HepG2 (cell line): Measurements from ENCODE around the gene OR1G1. TPM values are rescaled to one million over a fixed set of nuclear protein-coding genes. Genes with fewer than 3 reads are reported as not detected.

Experiments used
- ATAC-seq: fragments of 200-7000 bp; cut with Tn5 transposase; 3 replicates; pipeline ENCODE4 v1.9.1; 2020; ENCODE audit warnings: mild to moderate bottlenecking, moderate library complexity
- BruUV-seq: library from RNA; stranded (reverse); fragments of 400-500 nt; replicated peaks from 2 replicates; lab custom pipeline; 2021; lab: Mats Ljungman, UMichigan
- CTCF ChIA-PET: fragments of 300-600 bp; formaldehyde crosslinking; extraction: SDS; loops from one replicate; lab custom pipeline; 2021; ENCODE audit warnings: low total read pairs, inconsistent platforms, low intra/inter-chr PET ratio; lab: Yijun Ruan, JAX
- POLR2A ChIA-PET: fragments of 350-600 bp; sonication (Branson Sonifier 250); formaldehyde crosslinking; loops from one replicate; lab custom pipeline; 2020; ENCODE audit warnings: antibody characterized with exemption, inconsistent platforms; lab: Yijun Ruan, JAX
- DNase-seq: peaks from one replicate; pipeline ENCODE4 v3.0.0-alpha.2; 2015; ENCODE audit warnings: low spot score
- FAIRE-seq: peaks from 3 replicates; lab custom pipeline; 2011; peaks lifted over from hg19 to GRCh38; lab: Jason Lieb, UNC
- H2AFZ ChIP-seq: one replicate; pipeline ENCODE4 v1.6.1; 2011; ENCODE audit warnings: low read length, inconsistent platforms
- H3K27ac ChIP-seq: fragments of 300-600 bp; 3 replicates; pipeline ENCODE4 v1.8.0; 2011; ENCODE audit warnings: mixed run types, mild to moderate bottlenecking, mixed read lengths, low read length, inconsistent platforms; ENCODE audit not compliant: insufficient read depth; ENCODE audit errors: extremely low read length
- H3K27me3 ChIP-seq, 2 experiments: fragments of 200-600 bp in 1 of 2; 2 replicates in 1 of 2; 3 replicates in 1 of 2; pipeline versions ENCODE4 v1.6.0 to v1.8.0; 2011; ENCODE audit warnings: low read length in 2 of 2, mild to moderate bottlenecking in 2 of 2, moderate library complexity in 2 of 2, inconsistent platforms in 1 of 2; ENCODE audit not compliant: insufficient read depth in 2 of 2, control insufficient read depth in 1 of 2
- H3K36me3 ChIP-seq, 2 experiments: fragments of 200-600 bp in 1 of 2; replicated peaks in 1 of 2; 2 replicates in 1 of 2; 3 replicates in 1 of 2; pipeline versions ENCODE4 v1.5.1 to v1.8.0; 2011; ENCODE audit warnings: low read length in 2 of 2, inconsistent platforms in 1 of 2; ENCODE audit not compliant: insufficient read depth in 2 of 2, control insufficient read depth in 1 of 2
- H3K4me1 ChIP-seq: 2 replicates; pipeline ENCODE4 v1.5.1; 2012; ENCODE audit warnings: low read length, inconsistent platforms; ENCODE audit not compliant: insufficient read depth
- H3K4me2 ChIP-seq: 2 replicates; pipeline ENCODE4 v1.6.0; 2011; ENCODE audit warnings: low read depth, low read length, inconsistent platforms
- H3K4me3 ChIP-seq, 3 experiments: fragments of 200-600 bp in 1 of 3; sonication (generic), shearing (Covaris generic) in 1 of 3; replicated peaks in 1 of 3; 2 replicates each; pipeline ENCODE4 v1.5.1; 2011 to 2016; ENCODE audit warnings: low read length in 3 of 3, inconsistent platforms in 2 of 3, low read depth in 2 of 3, mild to moderate bottlenecking in 2 of 3, control low read depth in 1 of 3, mixed read lengths in 1 of 3; ENCODE audit not compliant: insufficient read depth in 1 of 3
- H3K79me2 ChIP-seq: one replicate; pipeline ENCODE4 v1.6.1; 2011; ENCODE audit warnings: low read length, inconsistent platforms; ENCODE audit not compliant: insufficient read depth
- H3K9ac ChIP-seq: 2 replicates; pipeline ENCODE4 v1.6.0; 2011; ENCODE audit warnings: mild to moderate bottlenecking, low read depth, low read length, inconsistent platforms; ENCODE audit not compliant: insufficient read depth
- H3K9me3 ChIP-seq: 2 replicates; pipeline ENCODE4 v1.5.1; 2012; ENCODE audit warnings: mild to moderate bottlenecking, low read length
- H4K20me1 ChIP-seq: 2 replicates; pipeline ENCODE4 v1.6.0; 2011; ENCODE audit warnings: inconsistent platforms, mild to moderate bottlenecking, low read length, moderate library complexity; ENCODE audit not compliant: insufficient read depth
- ATF7-NPFF ChIP-seq: sonication (generic); formaldehyde crosslinking; IDR thresholded peaks from 2 replicates; pipeline ENCODE4 v1.8.1; 2023; ENCODE audit warnings: mild to moderate bottlenecking, low read depth, missing genetic modification reagents, moderate library complexity
- FOSL2 ChIP-seq: sonication (generic); formaldehyde crosslinking; IDR thresholded peaks from 2 replicates; pipeline ENCODE4 v1.4.0; 2020; ENCODE audit warnings: missing genetic modification reagents
- HMG20B ChIP-seq: conservative IDR thresholded peaks from 2 replicates; pipeline ENCODE4 v1.6.1; 2016; ENCODE audit warnings: missing genetic modification reagents, missing compliant biosample characterization
- HNF4G ChIP-seq, 2 experiments: sonication (generic) in 1 of 2; formaldehyde crosslinking in 1 of 2; IDR thresholded peaks; 2 replicates each; pipeline versions ENCODE4 v1.4.0 to v1.6.1; 2011 to 2020; ENCODE audit warnings: borderline replicate concordance in 2 of 2, low read depth in 2 of 2, mild to moderate bottlenecking in 2 of 2, low read length in 1 of 2, missing genetic modification reagents in 1 of 2, moderate library complexity in 1 of 2
- HNRNPH1 ChIP-seq: fragments of 200-400 bp; formaldehyde crosslinking; optimal IDR thresholded peaks from 2 replicates; pipeline ENCODE3; 2017; ENCODE audit warnings: mild to moderate bottlenecking, low read depth, low read length
- JUND ChIP-seq: sonication (generic); formaldehyde crosslinking; IDR thresholded peaks from 2 replicates; pipeline ENCODE4 v1.8.0; 2022; ENCODE audit warnings: mild to moderate bottlenecking, missing genetic modification reagents
- KMT2A ChIP-seq: sonication (generic); formaldehyde crosslinking; IDR thresholded peaks from 2 replicates; pipeline ENCODE4 v1.4.0; 2020; ENCODE audit warnings: missing genetic modification reagents
- MIER3 ChIP-seq: IDR thresholded peaks from 2 replicates; pipeline ENCODE4 v1.6.1; 2016; ENCODE audit warnings: missing compliant biosample characterization, borderline replicate concordance
- PRPF4 ChIP-seq: fragments of 200-400 bp; formaldehyde crosslinking; IDR thresholded peaks from 2 replicates; pipeline ENCODE4 v1.6.1; 2016; ENCODE audit warnings: low read length, low read depth; ENCODE audit not compliant: poor library complexity, severe bottlenecking
- YY1 ChIP-seq: IDR thresholded peaks from 2 replicates; pipeline ENCODE4 v1.6.1; 2011; ENCODE audit warnings: low read length, low read depth, moderate library complexity, mild to moderate bottlenecking; ENCODE audit not compliant: insufficient read depth, insufficient replicate concordance
- ZFY ChIP-seq: sonication (generic); formaldehyde crosslinking; IDR thresholded peaks from 2 replicates; pipeline ENCODE4 v1.4.0; 2020; ENCODE audit warnings: missing genetic modification reagents
- ZNF143 ChIP-seq: sonication (generic); formaldehyde crosslinking; IDR thresholded peaks from 2 replicates; pipeline ENCODE4 v1.4.0; 2020; ENCODE audit warnings: missing genetic modification reagents
- ZNF263 ChIP-seq: sonication (generic); formaldehyde crosslinking; IDR thresholded peaks from 2 replicates; pipeline ENCODE4 v1.4.0; 2020; ENCODE audit warnings: missing genetic modification reagents
- ZNF34 ChIP-seq: sonication (generic); formaldehyde crosslinking; IDR thresholded peaks from 2 replicates; pipeline ENCODE4 v1.4.0; 2020; ENCODE audit warnings: mild to moderate bottlenecking, missing genetic modification reagents, borderline replicate concordance
- ZNF563 ChIP-seq: sonication (generic); formaldehyde crosslinking; IDR thresholded peaks from 2 replicates; pipeline ENCODE4 v1.8.0; 2022; ENCODE audit warnings: mild to moderate bottlenecking, moderate library complexity, missing genetic modification reagents
- ZNF746 ChIP-seq: sonication (generic); formaldehyde crosslinking; IDR thresholded peaks from 2 replicates; pipeline ENCODE4 v1.8.0; 2022; ENCODE audit warnings: mild to moderate bottlenecking, missing genetic modification reagents
- ZNF878 ChIP-seq: sonication (generic); formaldehyde crosslinking; IDR thresholded peaks from 2 replicates; pipeline ENCODE4 v1.8.1; 2023; ENCODE audit warnings: mild to moderate bottlenecking, missing genetic modification reagents, moderate library complexity
- ZSCAN25 ChIP-seq: sonication (generic); formaldehyde crosslinking; IDR thresholded peaks from 2 replicates; pipeline ENCODE4 v1.8.0; 2022; ENCODE audit warnings: mild to moderate bottlenecking, missing genetic modification reagents
- WGBS: methylation state at CpG from one replicate; pipeline ENCODE4 v1.1.6; 2017; ENCODE audit warnings: low lambda C conversion rate; 5-methylcytosine and 5-hydroxymethylcytosine counted together
- in situ Hi-C: cut with HindIII; loops from 2 replicates; pipeline ENCODE4 v1.10.0; 2017; ENCODE audit warnings: low pct_unique_long_range_greater_than_20kb; ENCODE audit not compliant: extremely low pct_ligation_motif_present
- intact Hi-C: fragments of 100-400 bp; cut with micrococcal nuclease; formaldehyde crosslinking; loops from one replicate; pipeline ENCODE4 v1.10.0; 2022; ENCODE audit not compliant: unreplicated experiment
- polyA plus RNA-seq, 8 experiments: library from polyadenylated mRNA; depleted of rRNA in 3 of 8; stranded (reverse) in 7 of 8; unstranded in 1 of 8; fragments of >200 nt; fragmentation: Illumina TruSeq in 4 of 8; extraction: Trizol in 4 of 8; gene quantifications; 2 replicates each; pipeline versions ENCODE4 v1.2.1 to v1.2.3, GENCODE V29; 2011 to 2016; ENCODE audit warnings: low read depth in 4 of 8, missing spikeins in 1 of 8, mixed read lengths in 1 of 8; ENCODE audit not compliant: insufficient read depth in 1 of 8
- total RNA-seq, 5 experiments: library from RNA; depleted of rRNA; stranded (reverse); fragments of >200 nt; fragmentation: Illumina TruSeq; extraction: Trizol; gene quantifications; 2 replicates each; pipeline ENCODE4 v1.2.3, GENCODE V29; 2016; ENCODE audit warnings: low read depth in 1 of 5
- TF ChIP-seq, protein P1 (sequence below): sonication (generic); formaldehyde crosslinking; IDR thresholded peaks from 2 replicates; pipeline ENCODE4 v1.4.0; 2020; ENCODE audit warnings: missing genetic modification reagents

Gene OR1G1
- total and polyA plus RNA-seq, 2 of the 13 experiments (the other 11 are each of a cell fraction or from before 2014, with no cell fraction given), result not detected

DNA sequence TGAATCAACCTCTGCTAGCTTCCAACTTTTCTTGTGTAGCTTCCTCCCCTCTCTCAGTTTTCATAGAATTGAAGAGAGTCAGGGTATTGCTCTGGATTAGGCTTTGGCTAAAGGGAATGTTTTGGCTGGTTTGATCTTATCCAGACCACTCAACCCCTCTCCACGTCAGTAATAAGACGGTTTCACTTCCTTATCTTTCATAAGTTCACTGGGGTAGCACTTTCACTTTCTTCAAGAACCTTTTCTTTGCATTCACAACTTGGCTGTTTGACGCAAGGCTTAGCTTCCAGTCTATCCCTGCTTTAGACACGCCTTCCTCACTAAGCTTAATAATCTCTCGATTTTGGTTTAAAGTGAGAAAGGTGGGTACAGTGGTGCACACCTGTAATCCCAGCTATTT is 40.2 kb upstream of the OR1G1 start:
- Histone ChIP-seq H4K20me1 (no peaks in the 10 kb centered on the region), H3K36me3 (no peaks in the 10 kb centered on the region), H3K4me1 (no peaks in the 10 kb centered on the region), H3K4me2 (no peak overlapping the region), H3K9me3 (no peaks in the 10 kb centered on the region), H2AFZ (no peak overlapping the region), H3K27ac (no peak overlapping the region), H3K9ac (no peak overlapping the region), H3K27me3 (peaks cover 0 to 6% of the 10 kb centered on the region in 2 experiments; a peak in 1 of 5 replicates), H3K4me3 (no peak overlapping the region), H3K79me2 (no peaks in the 10 kb centered on the region)
- TF ChIP-seq ZFY (CRISPR knock-in tag) (no peak), HNRNPH1 (no peak), KMT2A (CRISPR knock-in tag) (no peak), ZNF746 (CRISPR knock-in tag) (no peak), YY1 (no peak), PRPF4 (no peak), ZNF34 (no peak)
- TF ChIP-seq, protein P1, sequence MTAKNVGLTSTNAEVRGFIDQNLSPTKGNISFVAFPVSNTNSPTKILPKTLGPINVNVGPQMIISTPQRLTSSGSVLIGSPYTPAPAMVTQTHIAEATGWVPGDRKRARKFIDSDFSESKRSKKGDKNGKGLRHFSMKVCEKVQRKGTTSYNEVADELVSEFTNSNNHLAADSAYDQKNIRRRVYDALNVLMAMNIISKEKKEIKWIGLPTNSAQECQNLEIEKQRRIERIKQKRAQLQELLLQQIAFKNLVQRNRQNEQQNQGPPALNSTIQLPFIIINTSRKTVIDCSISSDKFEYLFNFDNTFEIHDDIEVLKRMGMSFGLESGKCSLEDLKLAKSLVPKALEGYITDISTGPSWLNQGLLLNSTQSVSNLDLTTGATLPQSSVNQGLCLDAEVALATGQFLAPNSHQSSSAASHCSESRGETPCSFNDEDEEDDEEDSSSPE (CRISPR knock-in tag), result no peak
- FAIRE-seq (no peak), DNase-seq (no peak), ATAC-seq (no peak)
- BruUV-seq, result no TSS peak
- intact Hi-C loops (no loop called here), in situ Hi-C loops (no loop called here)
- WGBS, result 16% methylated on average over 5 of the region's 5 CpGs
- CTCF ChIA-PET, result no interaction called here
- POLR2A ChIA-PET, result no interaction called here

DNA sequence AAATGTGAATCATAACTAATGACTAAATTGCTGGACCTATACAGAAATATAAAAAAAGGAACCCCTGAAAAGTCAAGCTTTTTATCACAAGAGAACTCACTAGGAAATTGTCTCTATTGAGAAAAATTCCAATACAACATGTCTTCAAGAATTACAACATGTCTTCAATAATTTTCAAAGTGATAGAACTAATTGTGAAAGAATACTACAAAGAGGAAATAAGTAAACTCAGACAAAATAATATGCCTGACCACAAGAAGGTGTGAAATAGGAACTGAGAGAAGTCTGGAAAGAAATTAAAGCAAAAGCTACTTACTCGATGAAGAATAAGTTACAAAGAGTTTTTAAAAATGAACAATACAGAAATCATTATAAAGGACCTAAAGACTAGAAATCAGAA is 29.9 kb upstream of the OR1G1 start:
- in situ Hi-C loops, result no loop called here
- Histone ChIP-seq H3K9ac (no peak overlapping the region), H3K9me3 (no peaks in the 10 kb centered on the region), H3K27me3 (peaks cover 0 to 16% of the 10 kb centered on the region in 2 experiments; a peak in 2 of 5 replicates), H3K36me3 (no peaks in the 10 kb centered on the region), H3K79me2 (no peaks in the 10 kb centered on the region), H3K4me3 (no peak overlapping the region), H2AFZ (no peak overlapping the region), H3K27ac (no peak overlapping the region), H3K4me2 (no peak overlapping the region), H3K4me1 (no peaks in the 10 kb centered on the region), H4K20me1 (no peaks in the 10 kb centered on the region)
- FAIRE-seq (no peak), DNase-seq (no peak), ATAC-seq (no peak)
- ChIA-PET CTCF (no interaction called here), POLR2A (no interaction called here)
- WGBS, result 0% methylated on average over 1 of the region's 1 CpG
- intact Hi-C loops, result no loop called here
- no TSS peak for BruUV-seq
- no peak for TF ChIP-seq HMG20B (CRISPR knock-in tag)
- TF ChIP-seq ZSCAN25 (CRISPR knock-in tag), result no peak
- no peak for TF ChIP-seq FOSL2 (CRISPR knock-in tag)
- TF ChIP-seq HNF4G (IDR thresholded peaks at IDR 0.05; ENCODE audit: borderline replicate concordance, low read depth, low read length), result no peak
- TF ChIP-seq HNF4G (CRISPR knock-in tag; IDR thresholded peaks at IDR 0.05; ENCODE audit: borderline replicate concordance, low read depth), result no peak
- TF ChIP-seq ATF7-NPFF (CRISPR knock-in tag), result no peak
- TF ChIP-seq ZNF563 (CRISPR knock-in tag), result no peak
- no peak for TF ChIP-seq ZNF263 (CRISPR knock-in tag)
- TF ChIP-seq ZNF878 (CRISPR knock-in tag), result no peak
- no peak for TF ChIP-seq ZNF143 (CRISPR knock-in tag)
- no peak for TF ChIP-seq JUND
- no peak for TF ChIP-seq MIER3 (CRISPR knock-in tag)
